Measurements from ENCODE around the gene FAM117B. TPM values are rescaled to one million over a fixed set of nuclear protein-coding genes. Genes with fewer than 3 reads are reported as not detected.
"Not testable (repeated sequence)": the region's sequence is repeated elsewhere in the genome, so short reads cannot be mapped to it uniquely, and the experiment has no call there.

FAM117B gene
- total RNA-seq, 1 donor from 2014 or later = 13.0 TPM

- Mint-ChIP-seq H3K27me3 (ENCODE audit: unreplicated experiment) (no peaks in the 10 kb centered on the region), H3K27ac (ENCODE audit: unreplicated experiment) (peak overlapping the region; percentile 1), H3K4me3 (ENCODE audit: unreplicated experiment) (no peak overlapping the region), H3K9me3 (ENCODE audit: unreplicated experiment) (no peaks in the 10 kb centered on the region), H3K36me3 (ENCODE audit: low read depth, unreplicated experiment) (no peaks in the 10 kb centered on the region), H3K4me1 (ENCODE audit: unreplicated experiment) (no peaks in the 10 kb centered on the region)
- DNase-seq (ENCODE audit: low spot score) = no peak
- TF ChIP-seq CTCF (IDR thresholded peaks at IDR 0.05; ENCODE audit: unreplicated experiment) = no peak
Measured at GRCh38 chr2:202705446-202706020, 70.8 kb downstream of the FAM117B start.

GRCh38 chr2:202714971-202715935 is 80.5 kb downstream of the FAM117B start:
- not testable (repeated sequence) for DNase-seq (ENCODE audit: low spot score); H3K36me3 Mint-ChIP-seq (ENCODE audit: low read depth, unreplicated experiment); H3K9me3 Mint-ChIP-seq (ENCODE audit: unreplicated experiment); H3K4me3 Mint-ChIP-seq (ENCODE audit: unreplicated experiment); H3K27me3 Mint-ChIP-seq (ENCODE audit: unreplicated experiment); H3K4me1 Mint-ChIP-seq (ENCODE audit: unreplicated experiment); H3K27ac Mint-ChIP-seq (ENCODE audit: unreplicated experiment)

GRCh38 chr2:202716114-202716718 is 81.4 kb downstream of the FAM117B start:
- H3K4me3 Mint-ChIP-seq (ENCODE audit: unreplicated experiment) = peak overlapping the region; percentile 70
- H3K27ac Mint-ChIP-seq (ENCODE audit: unreplicated experiment) = no peak overlapping the region
- DNase-seq (ENCODE audit: low spot score) = no peak
- no peak for TF ChIP-seq CTCF (IDR thresholded peaks at IDR 0.05; ENCODE audit: unreplicated experiment)
- H3K9me3 Mint-ChIP-seq (ENCODE audit: unreplicated experiment) = peaks cover 7% of the 10 kb centered on the region
- H3K27me3 Mint-ChIP-seq (ENCODE audit: unreplicated experiment) = peaks cover 2% of the 10 kb centered on the region
- H3K36me3 Mint-ChIP-seq (ENCODE audit: low read depth, unreplicated experiment) = peaks cover 7% of the 10 kb centered on the region
- no peaks in the 10 kb centered on the region for H3K4me1 Mint-ChIP-seq (ENCODE audit: unreplicated experiment)

GRCh38 chr2:202716953-202717597 is 82.3 kb downstream of the FAM117B start:
- Mint-ChIP-seq H3K4me3 (ENCODE audit: unreplicated experiment) (no peak overlapping the region), H3K27ac (ENCODE audit: unreplicated experiment) (no peak overlapping the region)

More at GRCh38 chr2:202716953-202717597, 82.3 kb downstream of the FAM117B start:
- Mint-ChIP-seq H3K27me3 (ENCODE audit: unreplicated experiment) (peaks cover 2% of the 10 kb centered on the region), H3K4me1 (ENCODE audit: unreplicated experiment) (no peaks in the 10 kb centered on the region), H3K36me3 (ENCODE audit: low read depth, unreplicated experiment) (peaks cover 7% of the 10 kb centered on the region), H3K9me3 (ENCODE audit: unreplicated experiment) (peaks cover 7% of the 10 kb centered on the region)
- no peak for TF ChIP-seq CTCF (IDR thresholded peaks at IDR 0.05; ENCODE audit: unreplicated experiment)
- no peak for DNase-seq (ENCODE audit: low spot score)
